Neural progenitor cell (in vitro differentiated cells): Measurements from ENCODE around the gene PNLDC1. TPM values are rescaled to one million over a fixed set of nuclear protein-coding genes. Genes with fewer than 3 reads are reported as not detected.
"Not testable (repeated sequence)": the region's sequence is repeated elsewhere in the genome, so short reads cannot be mapped to it uniquely, and the experiment has no call there.

Experiments used
- DNase-seq: peaks from one replicate; pipeline ENCODE4 v3.0.0-alpha.2; 2016; ENCODE audit warnings: low spot score
- H2AFZ ChIP-seq: fragments of 200-600 bp; sonication (generic); replicated peaks from 2 replicates; pipeline ENCODE4 v1.6.1; 2016; ENCODE audit warnings: antibody characterized with exemption
- H3F3A ChIP-seq: fragments of 200-600 bp; sonication (generic); 2 replicates; pipeline ENCODE4 v1.6.1; 2016; ENCODE audit warnings: antibody characterized with exemption, low read depth
- H3K27ac ChIP-seq: fragments of 200-600 bp; sonication (generic); 2 replicates; pipeline ENCODE4 v1.5.1; 2016; ENCODE audit warnings: mild to moderate bottlenecking
- H3K27me3 ChIP-seq: fragments of 200-600 bp; sonication (generic); 2 replicates; pipeline ENCODE4 v1.6.1; 2016; ENCODE audit warnings: mild to moderate bottlenecking, moderate library complexity
- H3K36me3 ChIP-seq: fragments of 200-600 bp; sonication (generic); 2 replicates; pipeline ENCODE4 v1.5.1; 2016
- H3K4me1 ChIP-seq: fragments of 200-600 bp; sonication (generic); 2 replicates; pipeline ENCODE4 v1.6.1; 2016; ENCODE audit warnings: mixed run types
- H3K4me2 ChIP-seq: fragments of 200-600 bp; sonication (generic); 2 replicates; pipeline ENCODE4 v1.6.1; 2016
- H3K4me3 ChIP-seq: fragments of 200-600 bp; sonication (generic); 2 replicates; pipeline ENCODE4 v1.5.1; 2016
- H3K79me2 ChIP-seq: fragments of 200-600 bp; sonication (generic); 2 replicates; pipeline ENCODE4 v1.6.1; 2016; ENCODE audit warnings: low read depth
- H3K9ac ChIP-seq: fragments of 200-600 bp; sonication (generic); 2 replicates; pipeline ENCODE4 v1.6.1; 2016
- H3K9me3 ChIP-seq: fragments of 200-600 bp; sonication (generic); 2 replicates; pipeline ENCODE4 v1.5.1; 2016; ENCODE audit warnings: low read depth
- H4K20me1 ChIP-seq: fragments of 200-600 bp; sonication (generic); 2 replicates; pipeline ENCODE4 v1.6.1; 2016; ENCODE audit warnings: low read depth
- H3K27ac Mint-ChIP-seq: 3 replicates; pipeline ENCODE4 v1.8.0; 2021; ENCODE audit warnings: mixed read lengths
- H3K27me3 Mint-ChIP-seq: 2 replicates; pipeline ENCODE4 v1.8.0; 2022; ENCODE audit warnings: low read depth, mild to moderate bottlenecking, inconsistent platforms, moderate library complexity, mixed read lengths; ENCODE audit not compliant: insufficient read depth
- H3K36me3 Mint-ChIP-seq: 3 replicates; pipeline ENCODE4 v1.8.0; 2021; ENCODE audit warnings: mixed read lengths
- H3K4me1 Mint-ChIP-seq: 3 replicates; pipeline ENCODE4 v1.8.0; 2021; ENCODE audit warnings: mixed read lengths
- H3K4me3 Mint-ChIP-seq: 3 replicates; pipeline ENCODE4 v1.8.0; 2021; ENCODE audit warnings: mild to moderate bottlenecking, moderate library complexity, mixed read lengths
- H3K9me3 Mint-ChIP-seq: 3 replicates; pipeline ENCODE4 v1.8.0; 2020; ENCODE audit warnings: mixed read lengths
- CTCF ChIP-seq: fragments of 200-600 bp; sonication (generic); IDR thresholded peaks from 2 replicates; pipeline ENCODE4 v1.5.1; 2017; ENCODE audit warnings: antibody characterized with exemption, mild to moderate bottlenecking
- EZH2 ChIP-seq: fragments of 200-600 bp; sonication (generic); IDR thresholded peaks from 2 replicates; pipeline ENCODE4 v1.6.1; 2017; ENCODE audit warnings: antibody characterized with exemption, mild to moderate bottlenecking, moderate library complexity
- EZH2phosphoT487 ChIP-seq: fragments of 200-600 bp; sonication (generic); IDR thresholded peaks from 2 replicates; pipeline ENCODE4 v1.6.1; 2017; ENCODE audit warnings: antibody characterized with exemption
- total RNA-seq: library from RNA; depleted of rRNA; stranded (reverse); fragments of >200 nt; gene quantifications from 2 replicates; pipeline ENCODE4 v1.2.3, GENCODE V29; 2015; ENCODE audit warnings: low replicate concordance

Gene PNLDC1
- total RNA-seq, 1 donor from 2014 or later, result not detected

- Histone ChIP-seq H3K79me2 (no peaks in the 10 kb centered on the region), H3K4me1 (no peaks in the 10 kb centered on the region), H3K4me3 (no peak overlapping the region), H3K9ac (no peak overlapping the region), H3K36me3 (no peaks in the 10 kb centered on the region), H2AFZ (no peak overlapping the region), H3F3A (no peaks in the 10 kb centered on the region), H3K27ac (no peak overlapping the region), H4K20me1 (no peaks in the 10 kb centered on the region), H3K27me3 (no peaks in the 10 kb centered on the region), H3K9me3 (no peaks in the 10 kb centered on the region), H3K4me2 (no peak overlapping the region)
- Mint-ChIP-seq H3K27me3 (peaks cover 7% of the 10 kb centered on the region), H3K9me3 (no peaks in the 10 kb centered on the region), H3K36me3 (no peaks in the 10 kb centered on the region), H3K27ac (no peak overlapping the region), H3K4me3 (no peak overlapping the region), H3K4me1 (peaks cover 17% of the 10 kb centered on the region)
- DNase-seq, result no peak
- TF ChIP-seq EZH2phosphoT487, result no peak
- no peak for TF ChIP-seq EZH2
- no peak for TF ChIP-seq CTCF
Observed at GRCh38 chr6:159821122-159821521, 21.0 kb downstream of the PNLDC1 start.

GRCh38 chr6:159821726-159822125, 21.6 kb downstream of the PNLDC1 start:
- no peaks in the 10 kb centered on the region for H3F3A ChIP-seq
- no peak overlapping the region for H3K27ac ChIP-seq
- TF ChIP-seq EZH2phosphoT487, result no peak
- TF ChIP-seq CTCF, result no peak
- TF ChIP-seq EZH2, result no peak
- H3K4me1 ChIP-seq, result no peaks in the 10 kb centered on the region
- no peak overlapping the region for H2AFZ ChIP-seq
- Mint-ChIP-seq H3K36me3 (no peaks in the 10 kb centered on the region), H3K4me3 (no peak overlapping the region), H3K9me3 (no peaks in the 10 kb centered on the region), H3K27ac (no peak overlapping the region), H3K4me1 (peaks cover 15% of the 10 kb centered on the region), H3K27me3 (peaks cover 7% of the 10 kb centered on the region)
- no peak overlapping the region for H3K4me2 ChIP-seq
- H3K27me3 ChIP-seq, result no peaks in the 10 kb centered on the region
- H4K20me1 ChIP-seq, result no peaks in the 10 kb centered on the region
- no peak overlapping the region for H3K4me3 ChIP-seq
- DNase-seq, result no peak
- no peaks in the 10 kb centered on the region for H3K9me3 ChIP-seq
- no peaks in the 10 kb centered on the region for H3K79me2 ChIP-seq
- no peaks in the 10 kb centered on the region for H3K36me3 ChIP-seq
- H3K9ac ChIP-seq, result no peak overlapping the region

GRCh38 chr6:159823953-159824352, 23.9 kb downstream of the PNLDC1 start:
- Histone ChIP-seq H4K20me1 (no peaks in the 10 kb centered on the region), H2AFZ (no peak overlapping the region), H3F3A (no peaks in the 10 kb centered on the region), H3K27me3 (no peaks in the 10 kb centered on the region), H3K4me3 (no peak overlapping the region), H3K9ac (no peak overlapping the region), H3K9me3 (no peaks in the 10 kb centered on the region), H3K36me3 (no peaks in the 10 kb centered on the region), H3K79me2 (no peaks in the 10 kb centered on the region), H3K4me2 (no peak overlapping the region), H3K27ac (no peak overlapping the region), H3K4me1 (no peaks in the 10 kb centered on the region)
- no peak overlapping the region for H3K4me3 Mint-ChIP-seq
- no peak overlapping the region for H3K27ac Mint-ChIP-seq
- H3K27me3 Mint-ChIP-seq, result peaks cover 5% of the 10 kb centered on the region
- no peak for TF ChIP-seq EZH2
- no peak for TF ChIP-seq CTCF
- TF ChIP-seq EZH2phosphoT487, result no peak
- no peaks in the 10 kb centered on the region for H3K36me3 Mint-ChIP-seq
- H3K4me1 Mint-ChIP-seq, result peaks cover 17% of the 10 kb centered on the region
- DNase-seq, result no peak
- no peaks in the 10 kb centered on the region for H3K9me3 Mint-ChIP-seq

- not testable (repeated sequence) for H3K27me3 Mint-ChIP-seq, H4K20me1 ChIP-seq, H3K4me2 ChIP-seq, H3K36me3 ChIP-seq, H3K27ac ChIP-seq, H3K9me3 ChIP-seq, H3K4me1 ChIP-seq, H3K4me3 Mint-ChIP-seq, H3K79me2 ChIP-seq, H3K9ac ChIP-seq, H3K4me3 ChIP-seq, H3K36me3 Mint-ChIP-seq, H3K27ac Mint-ChIP-seq, H3F3A ChIP-seq, H3K9me3 Mint-ChIP-seq, DNase-seq, H3K27me3 ChIP-seq, H2AFZ ChIP-seq
- H3K4me1 Mint-ChIP-seq, result peaks cover 15% of the 10 kb centered on the region
Observed at GRCh38 chr6:159824690-159825089, 24.6 kb downstream of the PNLDC1 start.
